ENCODE data around the gene YWHAQ. TPM values are rescaled to one million over a fixed set of nuclear protein-coding genes. Genes with fewer than 3 reads are reported as not detected.
"Not testable (repeated sequence)": the region's sequence is repeated elsewhere in the genome, so short reads cannot be mapped to it uniquely, and the experiment has no call there.

The YWHAQ gene
- total and polyA plus RNA-seq, 8 donors: 70.1 to 170 (median 152) TPM

DNA sequence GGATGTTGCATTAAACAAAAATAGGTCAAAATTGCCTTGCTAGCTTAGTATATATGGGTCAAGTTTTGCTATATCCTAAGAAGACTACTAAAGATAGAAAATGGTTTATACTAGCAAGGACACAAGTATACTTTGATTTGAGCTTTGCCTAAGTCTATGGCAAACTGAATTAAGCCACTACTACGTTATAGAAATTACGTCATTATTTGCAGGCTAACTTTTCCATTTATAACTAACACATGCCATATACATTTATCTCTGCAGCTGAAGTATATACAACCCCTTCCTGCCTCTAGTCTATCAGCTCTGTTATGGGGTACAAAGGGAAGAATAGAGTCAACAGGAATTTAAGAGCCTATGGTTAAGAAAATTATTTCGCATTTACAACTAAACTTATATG is 16.2 kb downstream of the YWHAQ start:
- H3K4me3 ChIP-seq: no peak overlapping the region
- no peak overlapping the region for H3K27ac ChIP-seq
- no peaks in the 10 kb centered on the region for H3K9me3 ChIP-seq
- H3K27me3 ChIP-seq: no peaks in the 10 kb centered on the region
- ATAC-seq (no peak), DNase-seq (no peak), FAIRE-seq (no peak)
- peaks cover 10 to 25% (median 21%) of the 10 kb centered on the region in 3 donors for H3K4me1 ChIP-seq
- intact Hi-C loops (cut with DNase I): no loop called here
- 78 to 91% methylated on average over 3 of the region's 3 CpGs for WGBS, 2 donors
- no peaks in the 10 kb centered on the region for H3K36me3 ChIP-seq
- TF ChIP-seq, protein P1, sequence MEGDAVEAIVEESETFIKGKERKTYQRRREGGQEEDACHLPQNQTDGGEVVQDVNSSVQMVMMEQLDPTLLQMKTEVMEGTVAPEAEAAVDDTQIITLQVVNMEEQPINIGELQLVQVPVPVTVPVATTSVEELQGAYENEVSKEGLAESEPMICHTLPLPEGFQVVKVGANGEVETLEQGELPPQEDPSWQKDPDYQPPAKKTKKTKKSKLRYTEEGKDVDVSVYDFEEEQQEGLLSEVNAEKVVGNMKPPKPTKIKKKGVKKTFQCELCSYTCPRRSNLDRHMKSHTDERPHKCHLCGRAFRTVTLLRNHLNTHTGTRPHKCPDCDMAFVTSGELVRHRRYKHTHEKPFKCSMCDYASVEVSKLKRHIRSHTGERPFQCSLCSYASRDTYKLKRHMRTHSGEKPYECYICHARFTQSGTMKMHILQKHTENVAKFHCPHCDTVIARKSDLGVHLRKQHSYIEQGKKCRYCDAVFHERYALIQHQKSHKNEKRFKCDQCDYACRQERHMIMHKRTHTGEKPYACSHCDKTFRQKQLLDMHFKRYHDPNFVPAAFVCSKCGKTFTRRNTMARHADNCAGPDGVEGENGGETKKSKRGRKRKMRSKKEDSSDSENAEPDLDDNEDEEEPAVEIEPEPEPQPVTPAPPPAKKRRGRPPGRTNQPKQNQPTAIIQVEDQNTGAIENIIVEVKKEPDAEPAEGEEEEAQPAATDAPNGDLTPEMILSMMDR (IDR thresholded peaks at IDR 0.05): no peak

DNA sequence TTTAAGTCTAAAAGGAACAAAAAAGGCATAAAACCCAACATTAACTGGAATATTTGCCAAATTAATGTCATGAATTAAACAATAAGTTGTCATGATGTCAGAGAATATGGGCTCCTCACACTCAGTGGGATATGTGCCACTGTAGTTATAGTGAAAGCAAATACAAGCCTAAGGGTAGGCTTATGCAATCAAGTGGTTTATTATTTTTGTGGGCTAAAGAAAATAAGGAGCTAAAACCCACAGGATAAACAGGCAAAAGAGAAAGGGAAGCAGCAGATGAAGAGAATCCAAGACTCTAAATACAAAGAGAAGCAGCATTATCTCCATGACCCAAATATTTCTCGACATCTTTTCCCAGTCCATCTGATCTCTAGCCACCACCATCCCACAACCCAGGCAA is 17.5 kb downstream of the YWHAQ start:
- no peaks in the 10 kb centered on the region for H3K9me3 ChIP-seq
- H3K36me3 ChIP-seq: no peaks in the 10 kb centered on the region
- ATAC-seq: peak in 2 of 4 donors; percentile 46 to 61
- peaks cover 16 to 36% (median 21%) of the 10 kb centered on the region in 3 donors for H3K4me1 ChIP-seq
- no peak for DNase-seq
- intact Hi-C loops (cut with DNase I): no loop called here
- no peaks in the 10 kb centered on the region for H3K27me3 ChIP-seq
- WGBS, 2 donors: 69 to 81% methylated on average over 1 of the region's 1 CpG
- no peak overlapping the region for H3K4me3 ChIP-seq
- TF ChIP-seq, protein P1 (IDR thresholded peaks at IDR 0.05): no peak
- no peak overlapping the region for H3K27ac ChIP-seq
- no peak for FAIRE-seq

DNA sequence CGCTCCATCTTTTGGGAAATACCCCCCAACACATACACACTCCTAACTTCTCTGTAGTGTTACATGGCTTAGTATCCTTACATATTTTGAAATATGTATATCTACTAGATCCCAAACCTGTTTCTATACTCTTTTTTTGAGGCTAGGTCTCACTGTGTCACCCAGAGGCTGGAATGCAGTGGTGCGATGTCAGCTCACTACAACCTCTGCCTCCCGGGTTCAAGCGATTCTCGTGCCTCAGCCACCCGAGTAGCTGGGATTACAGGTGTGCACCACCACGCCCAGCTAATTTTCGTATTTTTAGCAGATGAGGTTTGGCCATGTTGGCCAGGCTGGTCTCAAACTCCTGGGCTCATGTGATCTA is 19.3 kb downstream of the YWHAQ start:
- DNase-seq; H3K36me3 ChIP-seq; FAIRE-seq; intact Hi-C loops (cut with DNase I); H3K4me3 ChIP-seq; H3K27me3 ChIP-seq; H3K9me3 ChIP-seq; ATAC-seq; H3K27ac ChIP-seq: not testable (repeated sequence)
- peaks cover 17 to 42% (median 23%) of the 10 kb centered on the region in 3 donors for H3K4me1 ChIP-seq
- 97% methylated on average over 8 of the region's 8 CpGs for WGBS, 2 donors

DNA sequence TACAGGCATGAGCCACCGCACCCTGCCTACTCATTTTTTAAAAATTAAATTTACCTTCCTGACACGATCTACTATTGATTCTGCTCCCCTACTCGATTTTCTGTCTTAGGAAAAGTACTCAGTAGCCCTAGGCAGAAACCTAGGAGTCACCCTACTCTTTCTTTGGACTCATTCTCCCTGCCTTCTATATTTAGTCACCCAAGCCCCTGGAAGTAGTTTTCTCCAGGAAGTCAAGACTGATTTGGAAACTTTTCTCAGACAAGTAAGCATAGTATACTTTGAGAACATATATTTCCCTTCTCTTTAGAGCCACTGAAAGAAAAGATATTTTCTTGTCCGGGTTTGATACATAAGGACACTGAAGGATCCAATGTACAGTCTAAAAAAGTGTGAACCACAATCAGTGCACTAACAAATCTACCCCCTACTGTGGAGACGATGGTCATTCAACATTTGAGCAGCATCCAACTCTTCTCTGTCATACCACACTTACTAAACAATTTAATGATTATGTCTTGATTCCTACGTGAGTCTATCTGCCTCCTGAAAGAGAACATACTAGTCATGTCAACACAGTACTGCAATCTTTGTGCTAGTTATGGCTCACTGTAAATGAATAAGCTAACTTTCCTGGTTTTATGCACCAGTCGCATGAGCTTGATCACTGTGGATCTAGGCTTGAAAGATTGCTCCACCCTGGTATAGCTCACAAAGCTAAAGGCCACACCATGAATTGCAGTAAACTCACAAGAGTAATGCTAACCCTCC is 19.8 kb downstream of the YWHAQ start:
- Histone ChIP-seq H3K27ac (no peak overlapping the region), H3K4me1 (peaks cover 17 to 42% (median 23%) of the 10 kb centered on the region in 3 donors), H3K36me3 (no peaks in the 10 kb centered on the region), H3K27me3 (no peaks in the 10 kb centered on the region), H3K4me3 (no peak overlapping the region), H3K9me3 (no peaks in the 10 kb centered on the region)
- ATAC-seq (no peak), DNase-seq (no peak), FAIRE-seq (no peak)
- intact Hi-C loops (cut with DNase I): no loop called here
- WGBS, 2 donors: 73 to 78% methylated on average over 7 of the region's 7 CpGs
- TF ChIP-seq, protein P1 (IDR thresholded peaks at IDR 0.05): no peak

DNA sequence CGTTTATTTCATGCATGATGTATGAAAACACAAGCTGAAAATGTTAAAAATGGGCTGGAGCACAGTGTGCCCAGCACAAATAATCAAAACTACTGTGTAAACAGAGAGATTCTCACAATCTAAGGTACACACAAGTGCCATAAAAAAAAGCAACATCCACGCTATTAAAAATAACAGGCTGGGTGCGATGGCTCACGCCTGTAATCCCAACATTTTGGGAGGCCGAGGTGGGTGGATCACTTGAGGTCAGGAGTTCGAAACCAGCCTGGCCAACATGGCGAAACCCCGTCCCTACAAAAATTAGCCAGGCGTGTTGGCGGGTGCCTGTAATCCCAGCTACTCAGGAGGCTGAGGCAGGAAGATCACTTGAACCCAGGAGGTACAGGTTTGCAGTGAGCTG is 22.3 kb downstream of the YWHAQ start:
- 47 to 53% methylated on average over 10 of the region's 10 CpGs for WGBS, 2 donors
- H3K4me3 ChIP-seq: peak overlapping the region in 1 of 4 donors; percentile 11
- peak; percentile 68 to 77 (median 72) for ATAC-seq

DNA sequence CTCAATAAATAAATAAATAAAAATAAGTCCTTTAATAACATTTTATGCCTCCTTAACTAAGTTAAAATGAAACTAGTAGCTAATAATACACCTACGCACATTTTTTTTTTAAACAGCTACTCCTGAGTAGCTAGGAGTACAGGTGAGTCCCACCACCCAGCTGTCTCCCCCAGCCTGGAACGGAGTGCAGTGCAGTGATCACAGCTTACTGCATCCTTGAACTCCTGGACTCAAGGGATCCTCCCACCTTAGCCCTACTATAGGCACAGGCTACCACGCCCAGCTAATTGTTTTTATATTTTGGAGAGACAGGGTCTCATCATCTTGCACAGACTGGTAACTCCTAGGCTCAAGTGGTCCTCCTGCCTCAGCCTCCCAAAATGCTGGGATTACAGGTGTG is 28.4 kb downstream of the YWHAQ start:
- no peaks in the 10 kb centered on the region for H3K27me3 ChIP-seq
- DNase-seq (no peak), ATAC-seq (no peak), FAIRE-seq (no peak)
- no peaks in the 10 kb centered on the region for H3K4me1 ChIP-seq
- intact Hi-C loops (cut with DNase I): no loop called here
- H3K36me3 ChIP-seq: peaks cover 0 to 5% (median 0%) of the 10 kb centered on the region in 3 donors
- no peak overlapping the region for H3K27ac ChIP-seq
- no peak overlapping the region for H3K4me3 ChIP-seq
- TF ChIP-seq, protein P1 (IDR thresholded peaks at IDR 0.05): no peak
- no peaks in the 10 kb centered on the region for H3K9me3 ChIP-seq
- 92 to 93% methylated on average over 3 of the region's 3 CpGs for WGBS, 2 donors

More for the DNA sequence above, 22.3 kb downstream of the YWHAQ start:
- FAIRE-seq; H3K9me3 ChIP-seq; H3K27me3 ChIP-seq; H3K36me3 ChIP-seq; intact Hi-C loops (cut with DNase I); DNase-seq: not testable (repeated sequence)
- Histone ChIP-seq H3K27ac (peak overlapping the region in 2 of 4 donors; percentile 67 to 72), H3K4me1 (peaks cover 16 to 33% (median 17%) of the 10 kb centered on the region in 3 donors)

Measured in pancreas (tissue), 10 donors.